ENCODE data around the gene TAF3. TPM values are rescaled to one million over a fixed set of nuclear protein-coding genes. Genes with fewer than 3 reads are reported as not detected.

TAF3 gene
- total and polyA plus RNA-seq, 4 donors: 3.4 to 7.0 (median 5.0) TPM

DNA sequence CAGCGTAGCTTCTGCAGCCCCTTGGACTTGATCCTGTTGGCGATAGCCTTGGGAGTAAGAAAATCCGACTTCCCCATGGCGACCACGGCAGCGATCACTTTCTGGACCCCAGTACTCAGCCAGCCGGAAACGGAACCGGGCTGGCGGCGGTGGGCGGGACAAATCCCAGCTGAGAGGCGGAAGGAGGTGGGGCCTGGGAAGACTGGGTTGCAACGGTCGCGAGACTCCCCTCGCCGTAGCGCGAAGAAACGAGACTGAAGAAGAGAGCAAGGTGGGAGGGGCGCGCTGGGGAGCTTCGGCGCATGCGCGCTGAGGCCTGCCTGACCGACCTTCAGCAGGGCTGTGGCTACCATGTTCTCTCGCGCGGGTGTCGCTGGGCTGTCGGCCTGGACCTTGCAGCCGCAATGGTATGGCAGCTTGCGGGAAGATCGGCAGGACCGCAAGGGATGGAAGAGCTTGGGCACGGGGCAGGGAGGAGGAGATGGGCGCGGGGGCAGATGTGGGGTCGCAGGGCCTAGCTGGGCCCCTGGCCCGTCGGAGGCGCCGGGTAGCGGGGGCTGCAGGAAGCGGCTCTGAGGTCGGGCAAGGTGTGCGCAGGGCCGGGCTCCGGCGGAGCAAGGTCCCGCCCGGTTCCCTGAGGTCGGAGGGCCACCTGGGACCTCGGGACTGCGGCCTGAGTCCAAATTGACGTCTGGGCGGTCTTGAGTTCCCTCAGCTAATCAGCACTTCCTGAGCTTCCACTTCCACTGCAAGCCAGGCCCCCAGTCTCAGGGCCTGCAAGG lies 30.3 kb upstream of the TAF3 start, which contains the start of the genes ATP5F1C and KIN:
Gene ATP5F1C (plus strand): TSS at position 321 of the 782 bp plus-strand sequence. CDS start 31 bp downstream, at position 352.
Gene KIN (minus strand): TSS at position 137 of the 782 bp plus-strand sequence. CDS start 60 bp downstream, at position 77.
- Histone ChIP-seq H3K4me3 (peak within 1 kb of the TSS; percentile 81), H3K9me3 (ENCODE audit: control insufficient read depth in 4 of 4, insufficient read depth in 3 of 4, low read length in 3 of 4) (no peaks in the 10 kb centered on the region), H3K9ac (ENCODE audit: insufficient read depth in 1 of 2, low read length in 2 of 2) (peak within 1 kb of the TSS; percentile 74 to 82), H3K4me1 (ENCODE audit: control insufficient read depth in 5 of 5, insufficient read depth in 5 of 5, low read length in 5 of 5) (peaks cover 0 to 21% (median 8%) of the 10 kb centered on the region in 5 donors), H3K27ac (ENCODE audit: low read depth in 1 of 2, low read length in 1 of 2) (peak within 1 kb of the TSS; percentile 87 to 93), H3K27me3 (ENCODE audit: control insufficient read depth in 3 of 3, insufficient read depth in 3 of 3, low read length in 2 of 3) (no peaks in the 10 kb centered on the region), H3K36me3 (ENCODE audit: control insufficient read depth in 4 of 4, insufficient read depth in 4 of 4, low read length in 4 of 4) (peaks cover 0 to 4% (median 0%) of the 10 kb centered on the region in 4 donors)
- peak; percentile 98 to 99 (median 98) for DNase-seq
- 0% methylated on average over 56 to 59 of the region's 59 CpGs for WGBS, 2 donors
- TF ChIP-seq, protein P1, sequence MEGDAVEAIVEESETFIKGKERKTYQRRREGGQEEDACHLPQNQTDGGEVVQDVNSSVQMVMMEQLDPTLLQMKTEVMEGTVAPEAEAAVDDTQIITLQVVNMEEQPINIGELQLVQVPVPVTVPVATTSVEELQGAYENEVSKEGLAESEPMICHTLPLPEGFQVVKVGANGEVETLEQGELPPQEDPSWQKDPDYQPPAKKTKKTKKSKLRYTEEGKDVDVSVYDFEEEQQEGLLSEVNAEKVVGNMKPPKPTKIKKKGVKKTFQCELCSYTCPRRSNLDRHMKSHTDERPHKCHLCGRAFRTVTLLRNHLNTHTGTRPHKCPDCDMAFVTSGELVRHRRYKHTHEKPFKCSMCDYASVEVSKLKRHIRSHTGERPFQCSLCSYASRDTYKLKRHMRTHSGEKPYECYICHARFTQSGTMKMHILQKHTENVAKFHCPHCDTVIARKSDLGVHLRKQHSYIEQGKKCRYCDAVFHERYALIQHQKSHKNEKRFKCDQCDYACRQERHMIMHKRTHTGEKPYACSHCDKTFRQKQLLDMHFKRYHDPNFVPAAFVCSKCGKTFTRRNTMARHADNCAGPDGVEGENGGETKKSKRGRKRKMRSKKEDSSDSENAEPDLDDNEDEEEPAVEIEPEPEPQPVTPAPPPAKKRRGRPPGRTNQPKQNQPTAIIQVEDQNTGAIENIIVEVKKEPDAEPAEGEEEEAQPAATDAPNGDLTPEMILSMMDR (IDR thresholded peaks at IDR 0.05; ENCODE audit: control extremely low read depth, extremely low read depth): no peak
- ATAC-seq (ENCODE audit: insufficient read depth, low FRiP score): peak; percentile 99

DNA sequence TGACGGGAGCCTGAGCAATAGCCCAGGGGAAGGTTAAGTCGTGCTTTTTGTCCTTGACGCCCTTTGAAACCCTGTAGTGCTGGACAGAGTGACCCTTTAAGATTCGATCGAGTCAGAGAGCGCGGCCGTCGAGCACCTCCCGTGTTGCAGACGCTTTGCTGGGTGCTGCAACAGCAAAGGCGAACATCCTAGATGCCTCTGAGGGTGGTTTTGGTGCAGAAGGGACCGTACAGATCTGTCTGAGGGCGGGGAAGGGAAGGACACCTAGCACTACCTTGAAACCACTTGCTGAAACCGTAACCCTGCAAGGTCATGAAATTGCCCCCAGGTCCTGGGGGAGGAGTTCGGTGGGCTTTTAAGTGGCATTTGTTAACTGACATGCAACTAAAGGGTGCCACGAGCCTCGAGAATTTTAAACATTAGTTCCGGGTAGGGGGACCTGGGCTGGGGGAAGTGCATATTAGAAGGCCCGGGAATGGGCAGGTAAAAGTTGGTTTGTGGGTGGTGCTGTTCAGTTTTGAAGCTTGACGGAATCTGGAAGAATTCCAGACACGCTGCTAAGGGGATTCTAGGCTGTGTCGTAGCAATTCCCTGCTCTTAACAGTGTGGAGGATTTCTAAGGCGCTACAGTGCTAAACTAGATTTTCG lies 29.5 kb upstream of the TAF3 start:
- Histone ChIP-seq H3K27ac (ENCODE audit: low read depth in 1 of 2, low read length in 1 of 2) (peak overlapping the region; percentile 87 to 93), H3K9me3 (ENCODE audit: control insufficient read depth in 4 of 4, insufficient read depth in 3 of 4, low read length in 3 of 4) (no peaks in the 10 kb centered on the region), H3K36me3 (ENCODE audit: control insufficient read depth in 4 of 4, insufficient read depth in 4 of 4, low read length in 4 of 4) (peaks cover 0 to 4% (median 0%) of the 10 kb centered on the region in 4 donors), H3K9ac (ENCODE audit: insufficient read depth in 1 of 2, low read length in 2 of 2) (peak overlapping the region; percentile 63 to 82), H3K27me3 (ENCODE audit: control insufficient read depth in 3 of 3, insufficient read depth in 3 of 3, low read length in 2 of 3) (no peaks in the 10 kb centered on the region), H3K4me3 (peak overlapping the region; percentile 81), H3K4me1 (ENCODE audit: control insufficient read depth in 5 of 5, insufficient read depth in 5 of 5, low read length in 5 of 5) (peaks cover 0 to 26% (median 8%) of the 10 kb centered on the region in 5 donors)
- TF ChIP-seq, protein P1 (IDR thresholded peaks at IDR 0.05; ENCODE audit: control extremely low read depth, extremely low read depth): no peak
- WGBS, 2 donors: 4 to 5% methylated on average over 25 of the region's 25 CpGs
- ATAC-seq (ENCODE audit: insufficient read depth, low FRiP score) (no peak), DNase-seq (peak in 2 of 3 donors; percentile 34 to 69)

DNA sequence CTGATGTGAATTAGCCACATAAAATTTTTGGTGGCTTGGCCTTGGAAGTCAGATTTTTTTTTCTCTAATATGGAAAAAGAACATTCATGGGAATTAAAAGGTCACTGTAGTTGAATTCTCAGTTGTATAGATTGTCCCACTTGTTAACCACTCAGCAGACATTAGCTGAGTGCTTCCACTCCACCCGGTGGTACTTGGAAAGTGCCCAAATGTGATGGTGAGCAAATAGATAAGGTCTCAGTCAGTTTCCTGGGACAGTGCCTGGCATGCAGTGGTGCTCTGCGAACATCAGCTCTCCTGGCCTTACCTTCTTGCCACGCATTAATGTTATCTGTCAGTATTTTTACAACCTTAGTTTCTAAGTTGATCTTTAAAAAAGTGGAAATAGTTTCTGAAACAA lies 28.9 kb upstream of the TAF3 start:
- DNase-seq: peak in 1 of 3 donors; percentile 14
- H3K27ac ChIP-seq (ENCODE audit: low read depth in 1 of 2, low read length in 1 of 2): peak overlapping the region in 1 of 2 donors; percentile 93
- H3K9me3 ChIP-seq (ENCODE audit: control insufficient read depth in 4 of 4, insufficient read depth in 3 of 4, low read length in 3 of 4): no peaks in the 10 kb centered on the region
- H3K4me3 ChIP-seq: no peak overlapping the region
- TF ChIP-seq, protein P1 (IDR thresholded peaks at IDR 0.05; ENCODE audit: control extremely low read depth, extremely low read depth): no peak
- H3K27me3 ChIP-seq (ENCODE audit: control insufficient read depth in 3 of 3, insufficient read depth in 3 of 3, low read length in 2 of 3): no peaks in the 10 kb centered on the region
- H3K36me3 ChIP-seq (ENCODE audit: control insufficient read depth in 4 of 4, insufficient read depth in 4 of 4, low read length in 4 of 4): peaks cover 0 to 4% (median 0%) of the 10 kb centered on the region in 4 donors
- ATAC-seq (ENCODE audit: insufficient read depth, low FRiP score): no peak
- H3K9ac ChIP-seq (ENCODE audit: insufficient read depth in 1 of 2, low read length in 2 of 2): peak overlapping the region; percentile 63 to 82
- 46 to 52% methylated on average over 3 of the region's 3 CpGs for WGBS, 2 donors
- H3K4me1 ChIP-seq (ENCODE audit: control insufficient read depth in 5 of 5, insufficient read depth in 5 of 5, low read length in 5 of 5): peaks cover 0 to 26% (median 8%) of the 10 kb centered on the region in 5 donors
